Muscle layer of colon (tissue), 2 donors: ENCODE data around the gene SYNE4.
"Not testable (repeated sequence)": the region's sequence is repeated elsewhere in the genome, so short reads cannot be mapped to it uniquely, and the experiment has no call there.

Experiments
- H3K27ac ChIP-seq: one replicate; pipeline ENCODE4 v1.7.0; 2013; ENCODE audit warnings: low read depth, mild to moderate bottlenecking, low read length, moderate library complexity
- H3K27me3 ChIP-seq, 2 donors: one replicate each; pipeline ENCODE4 v1.7.0; 2013; ENCODE audit warnings: low read length in 2 of 2, mild to moderate bottlenecking in 2 of 2; ENCODE audit not compliant: insufficient read depth in 2 of 2, control insufficient read depth in 1 of 2
- H3K36me3 ChIP-seq: one replicate; pipeline ENCODE4 v1.7.0; 2013; ENCODE audit warnings: mild to moderate bottlenecking, low read length; ENCODE audit not compliant: insufficient read depth
- H3K4me1 ChIP-seq: one replicate; pipeline ENCODE4 v1.7.0; 2013; ENCODE audit warnings: mild to moderate bottlenecking, low read length; ENCODE audit not compliant: insufficient read depth
- H3K4me3 ChIP-seq, 2 donors: one replicate each; pipeline ENCODE4 v1.7.0; 2013; ENCODE audit warnings: low read length in 2 of 2, low read depth in 1 of 2, mild to moderate bottlenecking in 1 of 2, moderate library complexity in 1 of 2
- H3K9ac ChIP-seq: one replicate; pipeline ENCODE4 v1.7.0; 2013; ENCODE audit warnings: low read length
- H3K9me3 ChIP-seq: one replicate; pipeline ENCODE4 v1.7.0; 2013; ENCODE audit warnings: mild to moderate bottlenecking, low read length
- donor health status: abdominal sarcoma.
- donor health status: Adenocarcinoma of cecum.

SYNE4 gene

DNA sequence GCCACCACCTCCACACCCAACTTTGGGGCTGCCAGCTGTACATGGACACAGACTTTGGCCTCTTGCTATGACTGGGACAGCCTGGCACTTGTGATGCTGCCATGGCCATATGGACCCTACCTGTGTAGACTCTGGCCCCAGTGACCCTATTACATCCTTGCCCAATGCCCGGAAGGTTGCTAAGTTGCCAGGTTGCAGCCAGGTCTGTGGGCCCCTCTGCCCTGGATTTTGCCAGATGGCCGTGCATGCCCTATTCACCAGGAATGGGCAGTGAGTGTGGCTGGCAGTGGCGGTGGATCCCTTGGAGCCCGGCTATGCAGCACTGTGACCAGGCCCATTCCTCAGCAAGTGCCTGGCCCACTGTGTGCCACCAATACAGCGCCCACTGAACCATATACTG lies 22.5 kb downstream of the SYNE4 start:
- Histone ChIP-seq H3K9me3 (no peaks in the 10 kb centered on the region), H3K4me1 (no peaks in the 10 kb centered on the region), H3K36me3 (no peaks in the 10 kb centered on the region), H3K27ac (no peak overlapping the region), H3K27me3 (peaks cover 8 to 21% of the 10 kb centered on the region in 2 donors), H3K9ac (no peak overlapping the region), H3K4me3 (no peak overlapping the region)

DNA sequence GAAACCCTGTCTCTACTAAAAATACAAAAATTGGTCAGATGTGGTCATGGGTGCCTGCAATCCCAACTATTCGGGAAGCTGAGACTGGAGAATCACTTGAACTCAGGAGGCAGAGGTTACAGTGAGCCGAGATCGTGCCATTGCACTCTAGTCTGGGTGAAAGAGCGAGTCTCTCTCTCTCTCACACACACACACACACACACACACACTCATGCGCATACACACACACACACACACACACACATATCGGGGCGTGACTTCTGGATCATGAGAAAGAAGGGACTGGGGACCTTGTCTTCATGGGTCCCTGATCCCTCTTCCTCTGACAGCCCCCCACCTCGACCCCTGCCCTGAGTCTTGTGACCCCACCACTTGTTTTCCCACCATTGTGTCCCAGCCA lies 25.4 kb downstream of the SYNE4 start:
- H3K36me3 ChIP-seq = no peaks in the 10 kb centered on the region
- no peak overlapping the region for H3K4me3 ChIP-seq
- no peak overlapping the region for H3K9ac ChIP-seq
- no peaks in the 10 kb centered on the region for H3K4me1 ChIP-seq
- no peak overlapping the region for H3K27ac ChIP-seq
- peaks cover 8 to 21% of the 10 kb centered on the region in 2 donors for H3K27me3 ChIP-seq
- no peaks in the 10 kb centered on the region for H3K9me3 ChIP-seq

DNA sequence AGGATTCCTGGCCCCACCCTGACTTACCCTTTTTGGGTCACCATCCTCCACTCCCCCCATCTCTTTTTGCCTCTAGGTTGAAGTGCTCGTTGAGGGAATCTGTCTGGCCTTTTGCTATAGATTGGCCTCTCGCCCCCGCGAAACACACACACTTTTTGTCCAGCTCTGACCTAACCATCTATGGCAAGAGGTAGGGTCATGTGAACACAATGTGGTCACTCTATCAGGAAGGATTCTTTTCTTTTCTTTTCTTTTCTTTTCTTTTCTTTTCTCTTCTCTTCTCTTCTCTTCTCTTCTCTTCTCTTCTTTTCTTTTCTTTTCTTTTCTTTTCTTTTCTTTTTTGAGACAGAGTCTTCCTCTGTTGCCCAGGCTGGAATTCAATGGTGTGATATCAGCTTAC lies 27.6 kb downstream of the SYNE4 start:
- not testable (repeated sequence) for H3K4me3 ChIP-seq, H3K36me3 ChIP-seq, H3K27ac ChIP-seq, H3K27me3 ChIP-seq, H3K9ac ChIP-seq, H3K9me3 ChIP-seq, H3K4me1 ChIP-seq

DNA sequence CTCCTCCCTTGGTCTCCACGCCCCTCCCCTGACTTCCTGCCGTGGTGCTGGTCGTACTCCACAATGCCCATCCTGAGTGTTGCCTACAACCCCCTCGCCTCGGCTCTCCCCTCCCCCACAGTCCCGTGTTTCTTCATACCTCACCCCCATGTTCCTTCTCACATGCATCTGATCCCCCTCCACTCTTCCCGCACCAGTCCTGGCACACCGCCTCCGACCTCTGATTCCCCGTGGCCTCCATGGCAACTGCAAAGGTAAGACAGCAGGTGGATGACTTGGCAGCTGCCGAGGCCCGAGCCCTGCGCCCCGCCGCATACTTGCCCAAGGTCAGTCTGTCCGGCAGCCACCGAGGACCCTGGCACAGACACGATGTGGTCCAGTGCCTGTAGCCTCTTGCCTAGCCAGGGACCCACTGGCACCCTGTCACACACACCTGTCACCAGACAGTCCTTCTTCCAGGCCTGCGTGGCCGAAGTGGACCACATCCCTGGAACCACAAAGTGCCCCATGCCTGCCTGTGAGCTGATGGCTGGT lies 29.7 kb downstream of the SYNE4 start:
- H3K27ac ChIP-seq = no peak overlapping the region
- H3K4me3 ChIP-seq = no peak overlapping the region
- no peaks in the 10 kb centered on the region for H3K9me3 ChIP-seq
- H3K27me3 ChIP-seq = no peaks in the 10 kb centered on the region
- no peaks in the 10 kb centered on the region for H3K4me1 ChIP-seq
- no peaks in the 10 kb centered on the region for H3K36me3 ChIP-seq
- H3K9ac ChIP-seq = no peak overlapping the region

DNA sequence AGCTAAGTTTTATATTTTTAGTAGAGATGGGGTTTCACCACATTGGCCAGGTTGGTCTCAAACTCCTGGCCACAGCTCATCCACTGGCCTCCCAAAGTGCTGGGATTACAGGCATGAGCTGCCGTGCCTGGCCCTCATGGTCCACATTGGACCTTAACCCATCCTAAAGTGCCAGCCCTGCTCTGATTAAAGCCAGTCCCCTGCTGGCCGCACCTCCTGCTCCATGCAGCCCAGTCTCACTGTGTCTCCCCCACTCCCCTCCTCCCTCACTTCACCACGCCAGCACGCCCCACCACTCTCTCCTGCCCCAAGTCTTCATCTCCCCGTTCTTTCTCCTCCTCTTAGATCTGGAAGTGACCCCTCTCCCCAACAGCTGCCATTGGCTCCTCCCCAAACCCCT lies 30.3 kb downstream of the SYNE4 start:
- no peak overlapping the region for H3K9ac ChIP-seq
- H3K36me3 ChIP-seq = no peaks in the 10 kb centered on the region
- no peak overlapping the region for H3K27ac ChIP-seq
- H3K9me3 ChIP-seq = no peaks in the 10 kb centered on the region
- H3K4me3 ChIP-seq = no peak overlapping the region
- H3K4me1 ChIP-seq = no peaks in the 10 kb centered on the region
- no peaks in the 10 kb centered on the region for H3K27me3 ChIP-seq

DNA sequence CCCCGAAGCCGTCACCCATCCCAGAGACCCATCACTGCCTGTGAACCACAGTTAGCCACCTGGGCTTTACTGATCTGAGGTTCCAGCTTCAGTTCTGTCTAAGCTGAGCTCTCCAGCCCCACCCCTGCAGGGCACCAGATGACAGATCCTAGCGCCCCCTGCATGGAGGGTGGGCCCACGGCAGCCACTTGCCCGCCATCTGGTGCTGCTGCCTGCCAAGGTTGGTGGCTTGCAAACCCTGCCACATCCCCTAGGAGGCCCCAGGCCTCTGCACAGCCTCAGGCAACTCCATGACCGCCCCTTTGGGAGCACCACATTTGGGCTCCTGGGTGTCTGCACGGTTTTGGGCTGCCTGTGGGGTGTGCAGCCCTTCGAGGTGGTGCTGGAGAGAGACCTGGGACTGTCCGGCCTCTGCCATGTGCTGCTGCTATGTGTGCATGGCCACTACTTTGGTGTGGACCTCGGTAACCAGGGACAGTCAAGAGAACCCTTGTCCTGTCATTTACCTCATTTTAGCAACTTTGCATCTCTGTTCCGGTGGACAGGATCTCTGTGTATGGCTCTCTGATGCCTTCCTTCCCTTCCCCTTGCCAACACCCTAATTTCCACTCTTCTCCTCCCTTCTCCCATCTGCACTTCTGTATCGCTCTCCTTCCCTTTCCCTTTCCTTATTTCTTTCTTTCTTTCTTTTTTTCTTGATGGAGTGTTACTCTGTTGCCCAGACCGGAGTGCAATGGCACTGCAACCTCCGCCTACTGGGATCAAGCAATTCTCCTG lies 31.0 kb downstream of the SYNE4 start:
- Histone ChIP-seq H3K4me3 (no peak overlapping the region), H3K9me3 (no peaks in the 10 kb centered on the region), H3K27me3 (no peaks in the 10 kb centered on the region), H3K27ac (no peak overlapping the region), H3K9ac (no peak overlapping the region), H3K36me3 (no peaks in the 10 kb centered on the region), H3K4me1 (no peaks in the 10 kb centered on the region)

DNA sequence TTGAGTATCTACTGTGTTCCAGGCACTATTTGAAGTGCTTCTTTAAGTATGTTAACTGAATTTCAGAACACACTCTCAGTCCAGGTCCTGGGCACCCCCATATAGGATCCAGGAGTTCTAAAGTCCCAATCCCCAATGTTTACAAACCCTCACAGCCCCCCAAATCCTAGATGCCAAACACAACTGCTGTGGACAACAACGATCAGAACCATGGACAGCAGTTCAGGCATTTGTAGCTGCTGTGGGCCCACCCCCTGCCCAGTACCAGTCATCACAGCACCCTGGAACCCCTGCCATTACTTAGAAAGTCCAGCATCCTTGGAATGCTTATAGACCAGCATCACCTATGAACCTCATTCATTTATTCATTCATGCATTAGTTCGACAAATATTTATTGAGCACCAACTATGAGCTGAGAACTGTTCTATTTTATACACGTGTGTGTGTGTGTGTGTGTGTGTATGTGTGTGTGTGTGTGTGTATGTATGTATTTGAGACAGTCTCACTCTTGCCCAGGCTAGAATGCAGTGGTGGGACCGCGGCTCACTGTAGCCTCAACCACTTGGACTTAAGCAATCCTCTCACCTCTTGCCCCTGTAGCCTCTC lies 32.9 kb downstream of the SYNE4 start:
- no peak overlapping the region for H3K9ac ChIP-seq
- H3K4me1 ChIP-seq = no peaks in the 10 kb centered on the region
- H3K9me3 ChIP-seq = no peaks in the 10 kb centered on the region
- no peaks in the 10 kb centered on the region for H3K27me3 ChIP-seq
- H3K36me3 ChIP-seq = no peaks in the 10 kb centered on the region
- H3K27ac ChIP-seq = no peak overlapping the region
- H3K4me3 ChIP-seq = no peak overlapping the region

DNA sequence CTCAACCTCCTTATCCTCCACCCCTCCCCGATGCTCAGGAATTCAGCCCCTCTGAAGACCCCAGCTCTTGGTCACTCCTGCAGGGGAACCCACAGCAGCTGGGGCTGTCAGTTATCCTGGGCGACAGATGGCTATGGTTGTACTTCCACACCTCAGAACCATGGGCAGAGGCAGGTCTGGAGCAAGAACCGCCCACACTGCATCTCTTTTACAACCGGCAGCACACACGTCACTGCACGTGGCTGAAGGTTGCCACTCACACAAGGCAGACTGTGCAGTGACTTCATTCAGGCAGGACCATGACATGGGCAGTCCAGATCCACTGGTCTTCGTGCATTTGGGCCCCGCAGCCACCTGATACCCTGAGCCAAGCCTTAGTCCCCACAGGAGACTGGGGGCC lies 35.1 kb downstream of the SYNE4 start:
- no peak overlapping the region for H3K4me3 ChIP-seq
- no peaks in the 10 kb centered on the region for H3K36me3 ChIP-seq
- H3K27me3 ChIP-seq = no peaks in the 10 kb centered on the region
- no peaks in the 10 kb centered on the region for H3K4me1 ChIP-seq
- H3K27ac ChIP-seq = no peak overlapping the region
- H3K9me3 ChIP-seq = no peaks in the 10 kb centered on the region
- no peak overlapping the region for H3K9ac ChIP-seq

DNA sequence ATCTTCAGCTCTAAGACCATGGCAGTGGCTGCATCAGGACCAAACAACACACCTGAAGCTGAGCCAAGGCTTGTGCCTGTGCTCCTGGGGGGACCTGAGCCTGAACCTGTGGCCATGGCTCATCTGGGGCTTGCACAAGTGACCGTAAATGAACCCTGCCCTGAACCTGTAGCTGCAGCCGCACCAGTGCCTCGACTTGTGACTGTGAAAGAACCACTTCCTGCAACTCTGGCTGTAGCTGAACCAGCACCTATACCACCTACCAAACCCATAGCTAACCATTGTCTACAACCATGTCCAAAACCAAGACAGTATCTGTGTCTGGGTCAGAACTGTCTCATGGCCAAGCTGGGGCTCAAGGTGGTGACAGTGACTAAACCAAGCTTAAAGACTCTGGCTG lies 41.8 kb downstream of the SYNE4 start:
- Histone ChIP-seq H3K9ac (no peak overlapping the region), H3K27ac (no peak overlapping the region), H3K4me1 (no peaks in the 10 kb centered on the region), H3K9me3 (no peaks in the 10 kb centered on the region), H3K4me3 (no peak overlapping the region), H3K27me3 (no peaks in the 10 kb centered on the region), H3K36me3 (no peaks in the 10 kb centered on the region)

DNA sequence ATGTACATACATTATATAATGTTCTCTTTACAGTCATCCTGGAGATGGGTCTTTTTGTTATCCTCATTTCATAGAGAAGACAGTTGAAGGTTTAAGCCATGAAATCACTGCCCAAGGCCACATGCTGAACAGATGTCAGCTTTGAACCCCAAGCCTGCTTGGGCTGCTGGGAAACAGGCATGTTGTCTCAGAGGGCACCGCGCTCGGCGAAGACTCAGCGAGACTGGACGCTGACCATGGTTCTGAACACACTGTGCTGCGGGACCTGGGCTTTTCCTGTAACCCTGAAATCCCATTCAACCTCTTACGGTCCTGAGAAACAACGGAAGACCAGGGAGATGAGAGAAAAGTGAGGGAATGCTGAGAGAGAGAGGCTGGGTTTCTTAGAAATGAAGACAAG lies 45.1 kb downstream of the SYNE4 start:
- H3K9me3 ChIP-seq = no peaks in the 10 kb centered on the region
- no peak overlapping the region for H3K9ac ChIP-seq
- H3K27me3 ChIP-seq = peaks cover 15 to 25% of the 10 kb centered on the region in 2 donors
- H3K27ac ChIP-seq = no peak overlapping the region
- H3K36me3 ChIP-seq = no peaks in the 10 kb centered on the region
- no peaks in the 10 kb centered on the region for H3K4me1 ChIP-seq
- no peak overlapping the region for H3K4me3 ChIP-seq

DNA sequence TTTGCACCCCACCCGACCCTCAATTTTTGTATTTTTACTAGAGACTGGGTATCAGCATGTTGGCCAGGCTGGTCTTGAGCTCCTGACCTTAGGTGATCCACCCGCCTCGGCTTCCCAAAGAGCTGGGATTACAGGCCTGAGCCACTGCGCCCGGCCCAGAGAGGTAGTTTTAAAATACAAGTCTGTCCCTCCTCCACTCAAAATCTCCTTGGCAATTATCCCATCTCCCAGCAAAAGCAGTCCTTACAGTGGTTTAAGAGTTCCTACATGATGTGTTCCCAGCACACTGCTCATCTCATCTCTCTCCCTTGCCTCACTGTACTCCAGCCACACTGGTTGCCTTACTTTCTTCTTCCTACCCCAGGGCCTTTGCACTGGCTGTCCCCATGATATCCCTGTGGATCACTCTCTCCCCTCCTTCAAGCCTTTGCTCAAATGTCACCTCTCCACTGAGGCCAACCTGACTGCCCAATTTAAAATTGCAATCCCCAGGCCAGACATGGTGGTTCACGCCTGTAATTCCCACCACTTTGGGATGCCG lies 48.1 kb downstream of the SYNE4 start:
- Histone ChIP-seq H3K9ac (no peak overlapping the region), H3K4me1 (no peaks in the 10 kb centered on the region), H3K4me3 (no peak overlapping the region), H3K27ac (no peak overlapping the region), H3K9me3 (no peaks in the 10 kb centered on the region), H3K36me3 (no peaks in the 10 kb centered on the region), H3K27me3 (peaks cover 20 to 35% of the 10 kb centered on the region in 2 donors)
